ENCODE results near the gene DDX25.

- TF ChIP-seq CTCF (IDR thresholded peaks at IDR 0.05) (no peak), POLR2A (IDR thresholded peaks at IDR 0.05) (no peak)
Measured at GRCh38 chr11:125959931-125960330, 55.6 kb downstream of the DDX25 start.

Measured in body of pancreas (tissue), 4 donors.